ENCODE data around the gene CERS1. TPM values are rescaled to one million over a fixed set of nuclear protein-coding genes. Genes with fewer than 3 reads are reported as not detected.

CERS1 gene
- total and polyA plus RNA-seq, 10 of the 15 experiments (the other 5 are each of a cell fraction or from before 2014, with no cell fraction given), result 0.19 TPM; not detected in 9

GRCh38 chr19:18940769-18941627 lies 45.0 kb upstream of the CERS1 start, which contains the start of gene HOMER3 (continued):
- TF ChIP-seq KAT2A (conservative IDR thresholded peaks at IDR 0.05; ENCODE audit: control insufficient read depth, low read depth, low read length) (no peak), KLF5 (IDR thresholded peaks at IDR 0.05; ENCODE audit: partially characterized antibody) (no peak), GATAD2B (conservative IDR thresholded peaks at IDR 0.05; ENCODE audit: low read depth) (peak; percentile 53; the same call in 1 of the 2 replicates), NFXL1 (IDR thresholded peaks at IDR 0.05; ENCODE audit: borderline replicate concordance) (no peak), HCFC1 (IDR thresholded peaks at IDR 0.05; ENCODE audit: low read length) (no peak), MXI1 (IDR thresholded peaks at IDR 0.05; ENCODE audit: low read depth, low read length) (no peak), SMAD5 (IDR thresholded peaks at IDR 0.05; ENCODE audit: low read depth) (no peak), PML (IDR thresholded peaks at IDR 0.05; ENCODE audit: low read length) (no peak), TCF7 (IDR thresholded peaks at IDR 0.05; ENCODE audit: borderline replicate concordance) (no peak), BRCA1 (IDR thresholded peaks at IDR 0.05; ENCODE audit: low read depth, low read length) (no peak), ZNF217 (IDR thresholded peaks at IDR 0.05) (no peak), HDAC2 (IDR thresholded peaks at IDR 0.05) (no peak), HDGF (IDR thresholded peaks at IDR 0.05) (no peak), ZNF592 (IDR thresholded peaks at IDR 0.05) (no peak), FOS (IDR thresholded peaks at IDR 0.05; ENCODE audit: borderline replicate concordance, extremely low read depth, insufficient read length) (no peak), ZNF207 (IDR thresholded peaks at IDR 0.05; ENCODE audit: borderline replicate concordance) (no peak), NFYB (IDR thresholded peaks at IDR 0.05; ENCODE audit: insufficient read depth, low read depth, low read length) (no peak), TAF1 (IDR thresholded peaks at IDR 0.05; ENCODE audit: borderline replicate concordance, low read depth, low read length) (no peak), NFIC (IDR thresholded peaks at IDR 0.05; ENCODE audit: low read depth, low read length) (no peak), IKZF1 (conservative IDR thresholded peaks at IDR 0.05) (no peak; the same call in 1 of the 2 replicates), SMARCA5 (IDR thresholded peaks at IDR 0.05) (peak; percentile 64; the same call in 1 of the 2 replicates), YBX1 (IDR thresholded peaks at IDR 0.05) (no peak), RAD21 (IDR thresholded peaks at IDR 0.05; ENCODE audit: insufficient read depth, low read depth, low read length) (peak; percentile 53), EGR1 (IDR thresholded peaks at IDR 0.05; ENCODE audit: borderline replicate concordance in 1 of 2, low read depth in 2 of 2, low read length in 2 of 2) (0 out of 3 replicates have a peak, but pooled peaks of 1 of the 2 experiments have one; percentile 24)
- TF ChIP-seq, protein P1, sequence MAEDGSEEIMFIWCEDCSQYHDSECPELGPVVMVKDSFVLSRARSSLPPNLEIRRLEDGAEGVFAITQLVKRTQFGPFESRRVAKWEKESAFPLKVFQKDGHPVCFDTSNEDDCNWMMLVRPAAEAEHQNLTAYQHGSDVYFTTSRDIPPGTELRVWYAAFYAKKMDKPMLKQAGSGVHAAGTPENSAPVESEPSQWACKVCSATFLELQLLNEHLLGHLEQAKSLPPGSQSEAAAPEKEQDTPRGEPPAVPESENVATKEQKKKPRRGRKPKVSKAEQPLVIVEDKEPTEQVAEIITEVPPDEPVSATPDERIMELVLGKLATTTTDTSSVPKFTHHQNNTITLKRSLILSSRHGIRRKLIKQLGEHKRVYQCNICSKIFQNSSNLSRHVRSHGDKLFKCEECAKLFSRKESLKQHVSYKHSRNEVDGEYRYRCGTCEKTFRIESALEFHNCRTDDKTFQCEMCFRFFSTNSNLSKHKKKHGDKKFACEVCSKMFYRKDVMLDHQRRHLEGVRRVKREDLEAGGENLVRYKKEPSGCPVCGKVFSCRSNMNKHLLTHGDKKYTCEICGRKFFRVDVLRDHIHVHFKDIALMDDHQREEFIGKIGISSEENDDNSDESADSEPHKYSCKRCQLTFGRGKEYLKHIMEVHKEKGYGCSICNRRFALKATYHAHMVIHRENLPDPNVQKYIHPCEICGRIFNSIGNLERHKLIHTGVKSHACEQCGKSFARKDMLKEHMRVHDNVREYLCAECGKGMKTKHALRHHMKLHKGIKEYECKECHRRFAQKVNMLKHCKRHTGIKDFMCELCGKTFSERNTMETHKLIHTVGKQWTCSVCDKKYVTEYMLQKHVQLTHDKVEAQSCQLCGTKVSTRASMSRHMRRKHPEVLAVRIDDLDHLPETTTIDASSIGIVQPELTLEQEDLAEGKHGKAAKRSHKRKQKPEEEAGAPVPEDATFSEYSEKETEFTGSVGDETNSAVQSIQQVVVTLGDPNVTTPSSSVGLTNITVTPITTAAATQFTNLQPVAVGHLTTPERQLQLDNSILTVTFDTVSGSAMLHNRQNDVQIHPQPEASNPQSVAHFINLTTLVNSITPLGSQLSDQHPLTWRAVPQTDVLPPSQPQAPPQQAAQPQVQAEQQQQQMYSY (CRISPR knock-in tag; IDR thresholded peaks at IDR 0.05), result no peak
